IMR-90 (cell line): Measurements from ENCODE around the gene TMEM61.

Source experiments
- BHLHE40 ChIP-seq: fragments of 150-350 bp; IDR thresholded peaks from 2 replicates; pipeline ENCODE4 v1.6.1; 2016; ENCODE audit warnings: mild to moderate bottlenecking, low read depth, low read length
- FOS ChIP-seq: fragments of 150-350 bp; IDR thresholded peaks from 2 replicates; pipeline ENCODE4 v1.6.1; 2016; ENCODE audit warnings: low read depth, low read length
- POLR2A ChIP-seq: IDR thresholded peaks from 2 replicates; pipeline ENCODE4 v1.6.1; 2012; ENCODE audit warnings: mild to moderate bottlenecking, low read depth, low read length
- RAD21 ChIP-seq: IDR thresholded peaks from 2 replicates; pipeline ENCODE4 v1.6.1; 2012; ENCODE audit warnings: low read length, improper control_type of control experiment
- SMC3 ChIP-seq: fragments of 150-350 bp; IDR thresholded peaks from 2 replicates; pipeline ENCODE4 v1.6.1; 2016; ENCODE audit warnings: low read depth, mild to moderate bottlenecking, antibody characterized with exemption, low read length, moderate library complexity
- TF ChIP-seq, protein P1 (sequence below): conservative IDR thresholded peaks from 2 replicates; pipeline ENCODE4 v1.5.1; 2012; ENCODE audit warnings: mild to moderate bottlenecking, low read depth, low read length, improper control_type of control experiment

DNA sequence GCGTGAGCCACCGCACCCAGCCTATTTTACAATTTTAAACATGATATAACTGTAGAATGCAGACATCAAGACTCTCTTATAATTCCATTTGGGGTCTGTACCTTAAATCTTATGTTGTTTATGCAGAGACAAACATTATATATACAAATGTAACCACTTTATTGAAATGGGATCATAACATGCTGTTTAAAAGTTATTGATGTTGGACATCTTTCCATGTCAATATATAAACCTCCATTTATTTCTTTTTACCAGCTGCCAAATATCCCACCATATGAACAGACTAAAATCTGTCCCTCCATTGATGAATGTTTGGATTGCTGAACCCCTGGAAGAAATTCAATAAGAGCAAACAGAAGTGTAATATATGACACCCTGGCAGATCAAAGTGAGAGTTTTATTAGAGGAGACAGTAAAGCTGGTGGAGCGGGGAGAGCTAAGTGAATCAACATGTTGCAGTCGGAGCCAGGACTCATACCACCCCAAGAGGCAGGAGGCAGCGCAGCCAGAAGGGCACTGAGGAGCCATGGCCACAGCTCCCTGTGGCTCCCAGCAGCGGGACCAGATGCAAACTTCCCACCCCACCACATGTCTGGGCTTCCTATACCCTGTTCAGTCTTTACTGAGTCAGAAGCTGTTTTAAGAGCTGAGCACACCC is 54.2 kb downstream of the TMEM61 start:
- TF ChIP-seq, protein P1, sequence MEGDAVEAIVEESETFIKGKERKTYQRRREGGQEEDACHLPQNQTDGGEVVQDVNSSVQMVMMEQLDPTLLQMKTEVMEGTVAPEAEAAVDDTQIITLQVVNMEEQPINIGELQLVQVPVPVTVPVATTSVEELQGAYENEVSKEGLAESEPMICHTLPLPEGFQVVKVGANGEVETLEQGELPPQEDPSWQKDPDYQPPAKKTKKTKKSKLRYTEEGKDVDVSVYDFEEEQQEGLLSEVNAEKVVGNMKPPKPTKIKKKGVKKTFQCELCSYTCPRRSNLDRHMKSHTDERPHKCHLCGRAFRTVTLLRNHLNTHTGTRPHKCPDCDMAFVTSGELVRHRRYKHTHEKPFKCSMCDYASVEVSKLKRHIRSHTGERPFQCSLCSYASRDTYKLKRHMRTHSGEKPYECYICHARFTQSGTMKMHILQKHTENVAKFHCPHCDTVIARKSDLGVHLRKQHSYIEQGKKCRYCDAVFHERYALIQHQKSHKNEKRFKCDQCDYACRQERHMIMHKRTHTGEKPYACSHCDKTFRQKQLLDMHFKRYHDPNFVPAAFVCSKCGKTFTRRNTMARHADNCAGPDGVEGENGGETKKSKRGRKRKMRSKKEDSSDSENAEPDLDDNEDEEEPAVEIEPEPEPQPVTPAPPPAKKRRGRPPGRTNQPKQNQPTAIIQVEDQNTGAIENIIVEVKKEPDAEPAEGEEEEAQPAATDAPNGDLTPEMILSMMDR: no peak
- TF ChIP-seq SMC3 (no peak), POLR2A (no peak), RAD21 (no peak), BHLHE40 (no peak), FOS (no peak)
